IMR-90 (cell line): ENCODE measurements around the gene THAP12. TPM values are rescaled to one million over a fixed set of nuclear protein-coding genes. Genes with fewer than 3 reads are reported as not detected.

ENCODE experiments used
- ATAC-seq: fragments of 200-7000 bp; cut with Tn5 transposase; 2 replicates; pipeline ENCODE4 v1.9.1; 2020; ENCODE audit warnings: low read depth, mild to moderate bottlenecking, moderate library complexity
- BruUV-seq: library from RNA; stranded (reverse); fragments of 400-500 nt; replicated peaks from 2 replicates; lab custom pipeline; 2021; lab: Mats Ljungman, UMichigan
- CTCF ChIA-PET: fragments of 300-600 bp; formaldehyde crosslinking; extraction: SDS; loops from one replicate; lab custom pipeline; 2021; ENCODE audit warnings: antibody characterized with exemption; lab: Yijun Ruan, JAX
- POLR2A ChIA-PET: fragments of 300-600 bp; sonication (Branson Sonifier 250); formaldehyde crosslinking; loops from one replicate; lab custom pipeline; 2022; ENCODE audit warnings: antibody characterized with exemption; ENCODE audit not compliant: unreplicated experiment; lab: Charles Lee
- DNase-seq: peaks from one replicate; pipeline ENCODE4 v3.0.0; 2013
- H2AFZ ChIP-seq: replicated peaks from 2 replicates; pipeline ENCODE3; 2013; ENCODE audit warnings: low read length, mild to moderate bottlenecking; ENCODE audit not compliant: poor library complexity
- H2AK5ac ChIP-seq: 2 replicates; pipeline ENCODE4 v1.6.1; 2013; ENCODE audit warnings: low read depth, low read length, inconsistent platforms
- H2AK9ac ChIP-seq: replicated peaks from 2 replicates; pipeline ENCODE3; 2013; ENCODE audit warnings: mild to moderate bottlenecking, low read depth, low read length, moderate library complexity; ENCODE audit not compliant: poor library complexity
- H2BK120ac ChIP-seq: 2 replicates; pipeline ENCODE4 v1.6.1; 2013; ENCODE audit warnings: low read depth, low read length, inconsistent platforms
- H2BK15ac ChIP-seq: 3 replicates; pipeline ENCODE4 v1.6.1; 2013; ENCODE audit warnings: low read depth, low read length, inconsistent platforms
- H2BK20ac ChIP-seq: 2 replicates; pipeline ENCODE4 v1.6.1; 2013; ENCODE audit warnings: low read depth, mild to moderate bottlenecking, inconsistent platforms, low read length, moderate library complexity
- H2BK5ac ChIP-seq: 2 replicates; pipeline ENCODE4 v1.6.1; 2013; ENCODE audit warnings: mild to moderate bottlenecking, low read depth, low read length, inconsistent platforms; ENCODE audit not compliant: poor library complexity, severe bottlenecking
- H3K14ac ChIP-seq: replicated peaks from 2 replicates; pipeline ENCODE4 v1.6.1; 2013; ENCODE audit warnings: low read depth, low read length, inconsistent platforms
- H3K18ac ChIP-seq: 2 replicates; pipeline ENCODE4 v1.6.1; 2013; ENCODE audit warnings: low read depth, low read length, control low read depth
- H3K23ac ChIP-seq: 2 replicates; pipeline ENCODE4 v1.6.1; 2013; ENCODE audit warnings: low read depth, low read length, inconsistent platforms
- H3K27ac ChIP-seq: 2 replicates; pipeline ENCODE4 v1.5.1; 2013; ENCODE audit warnings: mild to moderate bottlenecking, control low read depth, low read length; ENCODE audit not compliant: insufficient read depth
- H3K27me3 ChIP-seq: 2 replicates; pipeline ENCODE4 v1.6.1; 2013; ENCODE audit warnings: low read length; ENCODE audit not compliant: control insufficient read depth, insufficient read depth
- H3K36me3 ChIP-seq: 2 replicates; pipeline ENCODE4 v1.6.1; 2013; ENCODE audit warnings: low read length, mixed read lengths; ENCODE audit not compliant: control insufficient read depth, insufficient read depth
- H3K4ac ChIP-seq: 2 replicates; pipeline ENCODE4 v1.6.1; 2013; ENCODE audit warnings: low read depth, low read length, inconsistent platforms
- H3K4me1 ChIP-seq: 2 replicates; pipeline ENCODE4 v1.6.1; 2013; ENCODE audit warnings: low read length, mixed read lengths; ENCODE audit not compliant: control insufficient read depth, insufficient read depth
- H3K4me2 ChIP-seq: 2 replicates; pipeline ENCODE4 v1.6.1; 2013; ENCODE audit warnings: low read depth, mild to moderate bottlenecking, control low read depth, low read length, moderate library complexity
- H3K4me3 ChIP-seq: 2 replicates; pipeline ENCODE4 v1.5.1; 2013; ENCODE audit warnings: low read depth, mild to moderate bottlenecking, control low read depth, low read length, moderate library complexity; ENCODE audit not compliant: insufficient read depth
- H3K56ac ChIP-seq: 2 replicates; pipeline ENCODE4 v1.6.1; 2013; ENCODE audit warnings: low read length, inconsistent platforms; ENCODE audit not compliant: insufficient read depth; ENCODE audit errors: extremely low read depth
- H3K79me1 ChIP-seq, 2 experiments: 2 replicates each; pipeline ENCODE4 v1.6.1; 2013; ENCODE audit warnings: low read length in 2 of 2, inconsistent platforms in 1 of 2, low read depth in 1 of 2
- H3K9ac ChIP-seq: 2 replicates; pipeline ENCODE4 v1.6.1; 2013; ENCODE audit warnings: low read depth, low read length, control low read depth
- H3K9me1 ChIP-seq: 2 replicates; pipeline ENCODE4 v1.6.1; 2013; ENCODE audit warnings: low read length, inconsistent platforms; ENCODE audit not compliant: insufficient read depth
- H3K9me3 ChIP-seq: 2 replicates; pipeline ENCODE4 v1.6.1; 2013; ENCODE audit warnings: low read length; ENCODE audit not compliant: control insufficient read depth, insufficient read depth
- H4K20me1 ChIP-seq: 2 replicates; pipeline ENCODE4 v1.6.1; 2013; ENCODE audit warnings: low read length, inconsistent platforms; ENCODE audit not compliant: insufficient read depth
- H4K5ac ChIP-seq: 2 replicates; pipeline ENCODE4 v1.6.1; 2013; ENCODE audit warnings: mild to moderate bottlenecking, low read depth, low read length, control low read depth
- H4K8ac ChIP-seq, 2 experiments: 2 replicates each; pipeline ENCODE4 v1.6.1; 2013; ENCODE audit warnings: low read depth in 2 of 2, low read length in 2 of 2, control low read depth in 1 of 2, inconsistent platforms in 1 of 2
- H4K91ac ChIP-seq: 2 replicates; pipeline ENCODE4 v1.6.1; 2013; ENCODE audit warnings: low read depth, low read length, inconsistent platforms; ENCODE audit not compliant: insufficient read depth
- MAFK ChIP-seq: IDR thresholded peaks from 2 replicates; pipeline ENCODE4 v1.6.1; 2012; ENCODE audit warnings: low read depth, low read length, improper control_type of control experiment
- SMC3 ChIP-seq: fragments of 150-350 bp; IDR thresholded peaks from 2 replicates; pipeline ENCODE4 v1.6.1; 2016; ENCODE audit warnings: low read depth, mild to moderate bottlenecking, antibody characterized with exemption, low read length, moderate library complexity
- whole genome bisulfite sequencing, 2 experiments: methylation state at CpG; one replicate each; pipeline versions ENCODE4 v1.1.5 to v1.1.7; 2013; ENCODE audit warnings: missing lambda C conversion rate in 2 of 2; ENCODE audit not compliant: insufficient read length in 1 of 2; ENCODE audit errors: extremely low coverage in 2 of 2; 5-methylcytosine and 5-hydroxymethylcytosine counted together
- dilution Hi-C: fragments of 300-500 bp; cut with HindIII; formaldehyde crosslinking; loops from one replicate; pipeline ENCODE4 v1.14.3; 2018; ENCODE audit warnings: low sequenced_read_pairs; ENCODE audit not compliant: unreplicated experiment
- in situ Hi-C: fragments of 300-500 bp; cut with MboI; formaldehyde crosslinking; loops from 3 replicates; pipeline ENCODE4 v1.14.3; 2019; ENCODE audit warnings: low sequenced_read_pairs, inconsistent platforms, mixed read lengths
- intact Hi-C: fragments of 100-400 bp; cut with micrococcal nuclease; formaldehyde crosslinking; loops from 2 replicates; pipeline ENCODE4 v1.10.0; 2022
- polyA plus RNA-seq, 3 experiments: library from polyadenylated mRNA; depleted of rRNA; stranded (reverse); fragments of >200 nt; gene quantifications; 2 replicates each; pipeline ENCODE4 v1.2.3, GENCODE V29; 2012; ENCODE audit warnings: low replicate concordance in 1 of 3
- total RNA-seq: library from RNA; depleted of rRNA; stranded (reverse); fragments of >200 nt; gene quantifications from 2 replicates; pipeline ENCODE4 v1.2.3, GENCODE V29; 2012
- TF ChIP-seq, protein P1 (sequence below): conservative IDR thresholded peaks from 2 replicates; pipeline ENCODE4 v1.5.1; 2012; ENCODE audit warnings: mild to moderate bottlenecking, low read depth, low read length, improper control_type of control experiment

Gene THAP12
- total and polyA plus RNA-seq, 2 of the 4 experiments (the other 2 are of a cell fraction): 25.1 to 27.3 TPM

DNA sequence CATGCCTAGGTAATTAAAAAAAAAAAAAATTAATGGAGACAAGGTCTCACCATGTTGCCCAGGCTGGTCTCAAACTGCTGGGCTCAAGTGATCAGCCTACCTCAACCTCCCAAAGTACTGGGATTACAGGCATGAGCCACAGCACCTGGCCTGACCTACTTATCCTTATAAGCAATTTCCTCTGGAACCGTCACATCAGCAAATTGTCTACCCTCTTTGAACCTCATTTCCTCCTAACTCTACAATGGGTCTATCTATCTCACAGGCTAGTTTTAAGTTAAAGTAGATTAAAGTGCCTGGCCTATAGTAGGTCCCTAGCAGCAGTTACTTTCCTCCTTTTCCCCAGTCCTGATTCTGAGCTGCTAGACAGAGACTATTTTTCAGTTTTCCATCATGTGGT is 43.5 kb downstream of the THAP12 start:
- H2BK15ac ChIP-seq: no peak overlapping the region
- ChIA-PET POLR2A (no interaction called here), CTCF (interaction anchor here (0.6 kb wide), 1 partner anchor 8 kb away, joined by 4 read pairs; no protein-coding TSS in a partner anchor)
- no peaks in the 10 kb centered on the region for H3K79me1 ChIP-seq
- H4K5ac ChIP-seq: no peak overlapping the region
- H2BK5ac ChIP-seq: no peak overlapping the region
- no TSS peak for BruUV-seq
- H2AFZ ChIP-seq: no peak overlapping the region
- intact Hi-C loops: no loop called here
- H2AK5ac ChIP-seq: no peak overlapping the region
- no peaks in the 10 kb centered on the region for H3K36me3 ChIP-seq
- no peak overlapping the region for H3K56ac ChIP-seq
- no peaks in the 10 kb centered on the region; the same call in 1 of the 2 replicates for H4K20me1 ChIP-seq
- H3K9ac ChIP-seq: no peak overlapping the region
- H3K23ac ChIP-seq: no peak overlapping the region
- no peak overlapping the region for H3K4me2 ChIP-seq
- H3K4me3 ChIP-seq: no peak overlapping the region
- H3K4me1 ChIP-seq: no peaks in the 10 kb centered on the region
- WGBS, 2 experiments: no CpG with 5 or more reads among the region's 1 CpG
- no peaks in the 10 kb centered on the region for H3K9me1 ChIP-seq
- dilution Hi-C loops: no loop called here
- no peak overlapping the region for H2BK20ac ChIP-seq
- peaks cover 9% of the 10 kb centered on the region for H3K9me3 ChIP-seq
- no peak for DNase-seq
- in situ Hi-C loops: no loop called here
- no peak overlapping the region for H3K4ac ChIP-seq
- H2BK120ac ChIP-seq: no peak overlapping the region
- H4K8ac ChIP-seq: no peak overlapping the region
- H4K91ac ChIP-seq: no peak overlapping the region
- TF ChIP-seq SMC3 (no peak), MAFK (peak; percentile 76)
- TF ChIP-seq, protein P1, sequence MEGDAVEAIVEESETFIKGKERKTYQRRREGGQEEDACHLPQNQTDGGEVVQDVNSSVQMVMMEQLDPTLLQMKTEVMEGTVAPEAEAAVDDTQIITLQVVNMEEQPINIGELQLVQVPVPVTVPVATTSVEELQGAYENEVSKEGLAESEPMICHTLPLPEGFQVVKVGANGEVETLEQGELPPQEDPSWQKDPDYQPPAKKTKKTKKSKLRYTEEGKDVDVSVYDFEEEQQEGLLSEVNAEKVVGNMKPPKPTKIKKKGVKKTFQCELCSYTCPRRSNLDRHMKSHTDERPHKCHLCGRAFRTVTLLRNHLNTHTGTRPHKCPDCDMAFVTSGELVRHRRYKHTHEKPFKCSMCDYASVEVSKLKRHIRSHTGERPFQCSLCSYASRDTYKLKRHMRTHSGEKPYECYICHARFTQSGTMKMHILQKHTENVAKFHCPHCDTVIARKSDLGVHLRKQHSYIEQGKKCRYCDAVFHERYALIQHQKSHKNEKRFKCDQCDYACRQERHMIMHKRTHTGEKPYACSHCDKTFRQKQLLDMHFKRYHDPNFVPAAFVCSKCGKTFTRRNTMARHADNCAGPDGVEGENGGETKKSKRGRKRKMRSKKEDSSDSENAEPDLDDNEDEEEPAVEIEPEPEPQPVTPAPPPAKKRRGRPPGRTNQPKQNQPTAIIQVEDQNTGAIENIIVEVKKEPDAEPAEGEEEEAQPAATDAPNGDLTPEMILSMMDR: no peak
- no peak overlapping the region for H3K18ac ChIP-seq
- peaks cover 2% of the 10 kb centered on the region; the same call in 1 of the 2 replicates for H3K27me3 ChIP-seq
- no peak overlapping the region for H2AK9ac ChIP-seq
- H3K14ac ChIP-seq: no peak overlapping the region
- H3K27ac ChIP-seq: no peak overlapping the region
- ATAC-seq: no peak
